OCI-LY7 (cell line): Measurements from ENCODE around the gene HAGHL. TPM values are rescaled to one million over a fixed set of nuclear protein-coding genes. Genes with fewer than 3 reads are reported as not detected.
"Not testable (repeated sequence)": the region's sequence is repeated elsewhere in the genome, so short reads cannot be mapped to it uniquely, and the experiment has no call there.

ENCODE experiments used
- BruUV-seq: library from RNA; stranded (reverse); fragments of 400-500 nt; replicated peaks from 2 replicates; lab custom pipeline; 2021; lab: Mats Ljungman, UMichigan
- CTCF ChIA-PET: fragments of 300-600 bp; sonication (Branson Sonifier 250); formaldehyde crosslinking; loops from one replicate; lab custom pipeline; 2022; ENCODE audit warnings: antibody characterized with exemption; ENCODE audit not compliant: unreplicated experiment; lab: Charles Lee
- POLR2A ChIA-PET: fragments of 300-600 bp; sonication (Branson Sonifier 250); formaldehyde crosslinking; loops from one replicate; lab custom pipeline; 2022; ENCODE audit warnings: antibody characterized with exemption; lab: Charles Lee
- DNase-seq: peaks from one replicate; pipeline ENCODE4 v3.0.0-alpha.2; 2015; ENCODE audit warnings: low spot score
- H2AFZ ChIP-seq: fragments of 200-600 bp; sonication (generic), shearing (Covaris generic); 2 replicates; pipeline ENCODE4 v1.6.1; 2014; ENCODE audit warnings: mild to moderate bottlenecking, antibody characterized with exemption, low read length, moderate library complexity
- H3K27ac ChIP-seq: fragments of 200-600 bp; sonication (generic); 2 replicates; pipeline ENCODE4 v1.5.1; 2014; ENCODE audit warnings: mixed run types, low read depth, mild to moderate bottlenecking, moderate library complexity, low read length, inconsistent platforms; ENCODE audit not compliant: poor library complexity, severe bottlenecking
- H3K36me3 ChIP-seq: fragments of 200-600 bp; sonication (generic); 2 replicates; pipeline ENCODE4 v1.6.1; 2014; ENCODE audit warnings: mild to moderate bottlenecking, antibody characterized with exemption, low read length, moderate library complexity, mixed read lengths; ENCODE audit not compliant: insufficient read depth
- H3K4me1 ChIP-seq: fragments of 200-600 bp; sonication (generic); 2 replicates; pipeline ENCODE4 v1.5.1; 2014; ENCODE audit warnings: mild to moderate bottlenecking, low read length; ENCODE audit not compliant: insufficient read depth, poor library complexity, severe bottlenecking
- H3K4me2 ChIP-seq: fragments of 200-600 bp; sonication (generic); 2 replicates; pipeline ENCODE4 v1.6.1; 2014; ENCODE audit warnings: mild to moderate bottlenecking, low read length
- H3K4me3 ChIP-seq: fragments of 200-600 bp; sonication (generic); 2 replicates; pipeline ENCODE4 v1.5.1; 2014; ENCODE audit warnings: mild to moderate bottlenecking, low read depth, low read length; ENCODE audit not compliant: poor library complexity, severe bottlenecking
- H3K79me2 ChIP-seq: fragments of 200-600 bp; sonication (generic); 2 replicates; pipeline ENCODE4 v1.6.1; 2016; ENCODE audit warnings: low read depth, mild to moderate bottlenecking, low read length, moderate library complexity, mixed read lengths; ENCODE audit not compliant: insufficient read depth
- H3K9me2 ChIP-seq: fragments of 200-600 bp; sonication (generic); 2 replicates; pipeline ENCODE4 v1.6.1; 2016; ENCODE audit warnings: mild to moderate bottlenecking, low read length, mixed read lengths; ENCODE audit not compliant: insufficient read depth
- H3K9me3 ChIP-seq: fragments of 200-600 bp; sonication (generic); 2 replicates; pipeline ENCODE4 v1.6.1; 2014; ENCODE audit warnings: mild to moderate bottlenecking, mixed run types, low read length, mixed read lengths
- H4K20me1 ChIP-seq: fragments of 200-600 bp; sonication (generic); 2 replicates; pipeline ENCODE4 v1.6.1; 2014; ENCODE audit warnings: mild to moderate bottlenecking, antibody characterized with exemption, low read length, moderate library complexity, mixed read lengths; ENCODE audit not compliant: insufficient read depth
- EZH2phosphoT487 ChIP-seq: fragments of 200-600 bp; sonication (generic); IDR thresholded peaks from 2 replicates; pipeline ENCODE4 v1.6.1; 2018; ENCODE audit warnings: low read depth, borderline replicate concordance, mild to moderate bottlenecking, mixed run types, antibody characterized with exemption, low read length, moderate library complexity, mixed read lengths
- intact Hi-C: fragments of 100-400 bp; cut with micrococcal nuclease; formaldehyde crosslinking; loops from one replicate; pipeline ENCODE4 v1.10.0; 2022; ENCODE audit not compliant: unreplicated experiment
- total RNA-seq, 2 experiments: library from RNA; depleted of rRNA in 1 of 2; stranded (reverse); fragments of >200 nt in 1 of 2; shearing (Covaris generic) in 1 of 2; gene quantifications; 2 replicates each; pipeline ENCODE4 v1.2.3, GENCODE V29; 2014 to 2022
- TF ChIP-seq, protein P1 (sequence below): fragments of 200-600 bp; sonication (generic); conservative IDR thresholded peaks from 2 replicates; pipeline ENCODE4 v1.5.1; 2014; ENCODE audit warnings: mild to moderate bottlenecking, antibody characterized with exemption, low read length, moderate library complexity, mixed read lengths

HAGHL gene
- total RNA-seq, 2 experiments from 2014 or later: 30.8 to 57.9 TPM

DNA sequence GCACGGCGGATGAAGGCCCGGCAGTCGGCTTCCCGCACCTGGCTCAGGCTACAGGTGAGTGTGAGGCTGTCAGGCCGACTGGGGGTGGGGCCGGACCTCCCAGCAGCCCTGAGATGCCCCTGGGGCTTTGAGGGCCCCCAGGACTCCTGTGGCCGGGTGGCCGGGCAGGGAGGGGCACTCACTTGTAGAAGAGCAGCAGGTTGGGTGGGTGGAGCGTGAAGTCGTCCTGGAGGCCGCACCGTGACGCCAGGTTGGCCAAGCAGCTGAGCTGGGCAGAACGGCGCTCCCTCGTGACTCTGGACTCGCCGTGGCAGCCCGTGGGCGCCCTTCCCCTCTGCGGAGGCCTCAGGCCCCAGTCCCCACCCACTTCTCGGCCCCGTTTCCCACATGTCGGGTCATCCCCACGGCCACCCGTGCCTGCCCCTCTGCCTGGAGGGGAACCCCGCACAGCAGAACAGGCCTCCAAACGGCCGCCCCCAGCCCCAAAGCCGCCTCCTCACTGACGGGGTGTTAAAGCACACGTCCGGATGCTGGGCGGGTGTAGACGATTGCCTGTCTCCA lies 48.4 kb downstream of the HAGHL start:
- Histone ChIP-seq H3K36me3 (no peaks in the 10 kb centered on the region), H4K20me1 (no peaks in the 10 kb centered on the region), H2AFZ (no peak overlapping the region), H3K9me2 (no peaks in the 10 kb centered on the region), H3K4me3 (no peak overlapping the region), H3K4me2 (no peak overlapping the region), H3K79me2 (no peaks in the 10 kb centered on the region), H3K9me3 (no peaks in the 10 kb centered on the region), H3K4me1 (no peaks in the 10 kb centered on the region), H3K27ac (no peak overlapping the region)
- POLR2A ChIA-PET: interaction anchor here (0.5 kb wide), 1 partner anchor 1066 kb away, joined by 3 read pairs; no protein-coding TSS in a partner anchor
- no TSS peak for BruUV-seq
- intact Hi-C loops: no loop called here
- DNase-seq: no peak
- CTCF ChIA-PET: no interaction called here
- TF ChIP-seq EZH2phosphoT487: no peak
- TF ChIP-seq, protein P1, sequence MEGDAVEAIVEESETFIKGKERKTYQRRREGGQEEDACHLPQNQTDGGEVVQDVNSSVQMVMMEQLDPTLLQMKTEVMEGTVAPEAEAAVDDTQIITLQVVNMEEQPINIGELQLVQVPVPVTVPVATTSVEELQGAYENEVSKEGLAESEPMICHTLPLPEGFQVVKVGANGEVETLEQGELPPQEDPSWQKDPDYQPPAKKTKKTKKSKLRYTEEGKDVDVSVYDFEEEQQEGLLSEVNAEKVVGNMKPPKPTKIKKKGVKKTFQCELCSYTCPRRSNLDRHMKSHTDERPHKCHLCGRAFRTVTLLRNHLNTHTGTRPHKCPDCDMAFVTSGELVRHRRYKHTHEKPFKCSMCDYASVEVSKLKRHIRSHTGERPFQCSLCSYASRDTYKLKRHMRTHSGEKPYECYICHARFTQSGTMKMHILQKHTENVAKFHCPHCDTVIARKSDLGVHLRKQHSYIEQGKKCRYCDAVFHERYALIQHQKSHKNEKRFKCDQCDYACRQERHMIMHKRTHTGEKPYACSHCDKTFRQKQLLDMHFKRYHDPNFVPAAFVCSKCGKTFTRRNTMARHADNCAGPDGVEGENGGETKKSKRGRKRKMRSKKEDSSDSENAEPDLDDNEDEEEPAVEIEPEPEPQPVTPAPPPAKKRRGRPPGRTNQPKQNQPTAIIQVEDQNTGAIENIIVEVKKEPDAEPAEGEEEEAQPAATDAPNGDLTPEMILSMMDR: no peak

DNA sequence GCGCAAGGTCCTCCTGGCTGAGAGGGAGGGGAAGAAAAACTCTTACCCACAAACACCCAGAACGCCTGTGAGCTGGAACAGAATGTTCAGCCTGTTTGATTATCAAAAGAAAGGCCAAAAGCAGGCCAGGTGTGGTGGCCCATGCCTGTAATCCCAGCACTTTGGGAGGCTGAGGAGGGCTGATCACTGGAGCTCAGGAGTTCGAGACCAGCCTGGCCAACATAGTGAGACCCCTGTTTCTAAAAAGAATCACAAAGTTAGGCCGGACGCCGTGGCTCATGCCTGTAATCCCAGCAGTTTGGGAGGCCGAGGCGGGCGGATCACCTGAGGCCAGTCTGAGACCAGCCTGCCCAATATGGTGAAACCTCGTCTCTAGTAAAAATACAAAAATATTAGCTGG lies 49.4 kb downstream of the HAGHL start:
- H3K27ac ChIP-seq, DNase-seq, POLR2A ChIA-PET, H3K36me3 ChIP-seq, H3K79me2 ChIP-seq, BruUV-seq, H3K9me3 ChIP-seq, CTCF ChIA-PET, H3K4me2 ChIP-seq, intact Hi-C loops, H3K4me3 ChIP-seq, H4K20me1 ChIP-seq, H3K4me1 ChIP-seq, H2AFZ ChIP-seq, H3K9me2 ChIP-seq: not testable (repeated sequence)

DNA sequence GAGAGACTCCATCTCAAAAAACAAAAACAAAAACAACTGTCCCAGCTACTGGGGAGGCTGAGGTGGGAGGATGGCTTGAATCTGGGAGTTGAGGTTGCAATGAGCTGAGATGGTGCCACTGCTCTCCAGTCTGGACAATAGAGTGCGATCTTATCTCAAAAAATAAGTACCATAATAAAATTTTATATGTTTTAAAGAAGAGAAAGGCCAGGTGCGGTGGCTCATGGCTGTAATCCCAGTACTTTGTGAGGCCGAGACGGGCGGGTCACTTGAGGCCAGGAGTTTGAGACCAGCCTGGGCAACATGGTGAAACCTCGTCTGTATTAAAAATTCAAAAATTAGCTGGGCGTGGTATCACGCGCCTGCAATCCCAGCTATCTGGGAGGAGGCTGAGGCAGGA lies 49.9 kb downstream of the HAGHL start:
- Histone ChIP-seq H3K4me3 (no peak overlapping the region), H3K4me1 (no peaks in the 10 kb centered on the region), H3K9me3 (no peaks in the 10 kb centered on the region), H3K27ac (no peak overlapping the region), H4K20me1 (no peaks in the 10 kb centered on the region), H3K79me2 (no peaks in the 10 kb centered on the region), H3K4me2 (no peak overlapping the region), H3K9me2 (no peaks in the 10 kb centered on the region), H3K36me3 (no peaks in the 10 kb centered on the region), H2AFZ (no peak overlapping the region)
- no peak for TF ChIP-seq EZH2phosphoT487
- TF ChIP-seq, protein P1: no peak
- no peak for DNase-seq
- no TSS peak for BruUV-seq
- CTCF ChIA-PET: no interaction called here
- intact Hi-C loops: no loop called here
- POLR2A ChIA-PET: no interaction called here
